ENCODE results near the gene CMBL.

Gene CMBL

DNA sequence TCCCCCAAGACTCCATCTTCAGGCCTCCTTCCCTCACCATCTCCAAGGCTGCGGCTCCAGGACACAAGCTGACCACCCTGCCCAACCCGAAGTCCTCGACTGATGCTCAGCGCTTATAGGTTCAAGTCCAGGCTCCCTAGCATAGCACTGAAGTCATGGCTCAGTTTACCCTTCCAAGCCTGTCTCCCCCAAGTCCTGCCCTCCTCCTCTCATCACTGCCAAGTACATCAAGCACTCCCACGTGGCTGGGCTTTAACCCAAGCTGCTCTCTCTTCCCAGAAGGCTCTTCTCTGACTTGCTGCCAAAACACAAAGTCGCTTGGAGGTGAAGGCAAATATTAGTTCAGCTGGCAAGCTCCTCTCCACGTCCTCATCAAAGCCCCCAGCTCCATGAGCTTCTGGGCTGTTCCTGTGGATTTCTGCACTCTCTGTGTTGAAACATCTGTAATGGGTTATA lies 23.7 kb upstream of the CMBL start:
- Histone ChIP-seq H2AFZ (ENCODE audit: low read depth, low read length) (no peak overlapping the region), H3K27ac (ENCODE audit: low read length) (no peak overlapping the region), H3K27me3 (ENCODE audit: low read depth, low read length) (0 out of 2 replicates have a peak, but pooled peaks cover 8% of the 10 kb centered on the region), H3K4me3 (ENCODE audit: low read length) (no peak overlapping the region), H3K4me1 (ENCODE audit: low read length) (peaks cover 6% of the 10 kb centered on the region), H4K20me1 (ENCODE audit: insufficient read depth, low read length) (no peaks in the 10 kb centered on the region), H3K79me2 (ENCODE audit: low read length) (no peaks in the 10 kb centered on the region), H3K36me3 (replicated peaks; ENCODE audit: low read depth, low read length) (no peaks in the 10 kb centered on the region), H3K4me2 (ENCODE audit: low read length) (no peak overlapping the region), H3K9me3 (ENCODE audit: insufficient read depth, low read length) (no peaks in the 10 kb centered on the region), H3K9ac (ENCODE audit: low read length) (no peak overlapping the region)
- no peak for TF ChIP-seq EZH2phosphoT487 (IDR thresholded peaks at IDR 0.05; ENCODE audit: low read depth)
- TF ChIP-seq, protein P1, sequence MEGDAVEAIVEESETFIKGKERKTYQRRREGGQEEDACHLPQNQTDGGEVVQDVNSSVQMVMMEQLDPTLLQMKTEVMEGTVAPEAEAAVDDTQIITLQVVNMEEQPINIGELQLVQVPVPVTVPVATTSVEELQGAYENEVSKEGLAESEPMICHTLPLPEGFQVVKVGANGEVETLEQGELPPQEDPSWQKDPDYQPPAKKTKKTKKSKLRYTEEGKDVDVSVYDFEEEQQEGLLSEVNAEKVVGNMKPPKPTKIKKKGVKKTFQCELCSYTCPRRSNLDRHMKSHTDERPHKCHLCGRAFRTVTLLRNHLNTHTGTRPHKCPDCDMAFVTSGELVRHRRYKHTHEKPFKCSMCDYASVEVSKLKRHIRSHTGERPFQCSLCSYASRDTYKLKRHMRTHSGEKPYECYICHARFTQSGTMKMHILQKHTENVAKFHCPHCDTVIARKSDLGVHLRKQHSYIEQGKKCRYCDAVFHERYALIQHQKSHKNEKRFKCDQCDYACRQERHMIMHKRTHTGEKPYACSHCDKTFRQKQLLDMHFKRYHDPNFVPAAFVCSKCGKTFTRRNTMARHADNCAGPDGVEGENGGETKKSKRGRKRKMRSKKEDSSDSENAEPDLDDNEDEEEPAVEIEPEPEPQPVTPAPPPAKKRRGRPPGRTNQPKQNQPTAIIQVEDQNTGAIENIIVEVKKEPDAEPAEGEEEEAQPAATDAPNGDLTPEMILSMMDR (IDR thresholded peaks at IDR 0.05; ENCODE audit: low read depth, low read length) = no peak

- TF ChIP-seq, protein P1 (IDR thresholded peaks at IDR 0.05; ENCODE audit: low read depth, low read length) = no peak
- TF ChIP-seq EZH2phosphoT487 (IDR thresholded peaks at IDR 0.05; ENCODE audit: low read depth) = no peak
- Histone ChIP-seq H3K27ac (ENCODE audit: low read length) (no peak overlapping the region), H3K4me2 (ENCODE audit: low read length) (no peak overlapping the region), H3K27me3 (ENCODE audit: low read depth, low read length) (0 out of 2 replicates have a peak, but pooled peaks cover 8% of the 10 kb centered on the region), H3K4me3 (ENCODE audit: low read length) (no peak overlapping the region), H3K9ac (ENCODE audit: low read length) (no peak overlapping the region), H3K36me3 (replicated peaks; ENCODE audit: low read depth, low read length) (no peaks in the 10 kb centered on the region), H3K79me2 (ENCODE audit: low read length) (no peaks in the 10 kb centered on the region), H2AFZ (ENCODE audit: low read depth, low read length) (no peak overlapping the region), H3K4me1 (ENCODE audit: low read length) (peaks cover 6% of the 10 kb centered on the region), H3K9me3 (ENCODE audit: insufficient read depth, low read length) (no peaks in the 10 kb centered on the region), H4K20me1 (ENCODE audit: insufficient read depth, low read length) (no peaks in the 10 kb centered on the region)
Observed at GRCh38 chr5:10330511-10331230, 23.0 kb upstream of the CMBL start.

DNA sequence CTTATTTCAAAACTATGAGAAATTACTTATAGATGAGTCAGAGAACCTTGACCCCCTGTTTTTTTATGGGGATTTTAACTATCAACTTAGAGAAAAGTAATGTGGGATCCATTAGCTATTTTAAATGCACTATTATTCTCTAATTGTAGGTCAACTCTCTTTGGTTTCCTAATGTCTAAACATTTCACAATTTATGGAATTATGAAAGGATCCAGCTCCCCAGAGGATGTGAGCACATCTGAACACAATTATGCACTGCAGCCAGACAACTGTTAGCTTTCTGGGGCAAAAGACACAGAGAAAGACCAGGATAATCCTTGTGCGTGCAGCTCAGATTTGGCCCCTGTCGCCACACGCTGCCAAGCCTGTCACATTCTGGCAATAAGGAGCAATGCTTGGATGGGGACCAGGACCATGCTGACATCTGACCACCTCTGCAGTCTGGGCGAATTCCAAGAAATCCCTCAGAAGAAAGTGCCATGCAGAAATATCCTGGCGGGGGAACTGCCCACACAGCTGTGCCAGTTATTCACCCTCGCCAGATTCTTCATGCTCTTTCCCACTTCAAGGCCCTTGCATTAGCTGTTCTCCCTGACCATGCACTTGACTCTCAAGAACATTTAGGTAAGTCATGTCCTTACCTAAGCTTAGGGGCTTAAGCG lies 22.2 kb upstream of the CMBL start:
- Histone ChIP-seq H4K20me1 (ENCODE audit: insufficient read depth, low read length) (no peaks in the 10 kb centered on the region), H3K9ac (ENCODE audit: low read length) (no peak overlapping the region), H3K27me3 (ENCODE audit: low read depth, low read length) (0 out of 2 replicates have a peak, but pooled peaks cover 8% of the 10 kb centered on the region), H3K4me2 (ENCODE audit: low read length) (no peak overlapping the region), H3K9me3 (ENCODE audit: insufficient read depth, low read length) (no peaks in the 10 kb centered on the region), H3K4me1 (ENCODE audit: low read length) (peaks cover 5% of the 10 kb centered on the region), H2AFZ (ENCODE audit: low read depth, low read length) (no peak overlapping the region), H3K27ac (ENCODE audit: low read length) (no peak overlapping the region), H3K79me2 (ENCODE audit: low read length) (no peaks in the 10 kb centered on the region), H3K4me3 (ENCODE audit: low read length) (no peak overlapping the region), H3K36me3 (replicated peaks; ENCODE audit: low read depth, low read length) (no peaks in the 10 kb centered on the region)
- TF ChIP-seq, protein P1 (IDR thresholded peaks at IDR 0.05; ENCODE audit: low read depth, low read length) = no peak
- no peak for TF ChIP-seq EZH2phosphoT487 (IDR thresholded peaks at IDR 0.05; ENCODE audit: low read depth)

GRCh38 chr5:10329446-10329819 lies 21.7 kb upstream of the CMBL start:
- H3K4me3 ChIP-seq (ENCODE audit: low read length) = no peak overlapping the region
- H3K36me3 ChIP-seq (replicated peaks; ENCODE audit: low read depth, low read length) = no peaks in the 10 kb centered on the region
- no peaks in the 10 kb centered on the region for H4K20me1 ChIP-seq (ENCODE audit: insufficient read depth, low read length)
- H3K27me3 ChIP-seq (ENCODE audit: low read depth, low read length) = 0 out of 2 replicates have a peak, but pooled peaks cover 8% of the 10 kb centered on the region
- no peak for TF ChIP-seq EZH2phosphoT487 (IDR thresholded peaks at IDR 0.05; ENCODE audit: low read depth)
- TF ChIP-seq, protein P1 (IDR thresholded peaks at IDR 0.05; ENCODE audit: low read depth, low read length) = no peak
- no peak overlapping the region for H3K27ac ChIP-seq (ENCODE audit: low read length)
- no peak overlapping the region for H3K4me2 ChIP-seq (ENCODE audit: low read length)
- H3K9me3 ChIP-seq (ENCODE audit: insufficient read depth, low read length) = no peaks in the 10 kb centered on the region
- no peak overlapping the region for H2AFZ ChIP-seq (ENCODE audit: low read depth, low read length)
- 0 out of 2 replicates have a peak, but pooled peaks cover under 1% of the 10 kb centered on the region for H3K4me1 ChIP-seq (ENCODE audit: low read length)
- no peak overlapping the region for H3K9ac ChIP-seq (ENCODE audit: low read length)
- H3K79me2 ChIP-seq (ENCODE audit: low read length) = no peaks in the 10 kb centered on the region

Data from OCI-LY3 (cell line).